ENCODE results near the gene IL10. TPM values are rescaled to one million over a fixed set of nuclear protein-coding genes. Genes with fewer than 3 reads are reported as not detected.
"Not testable (repeated sequence)": the region's sequence is repeated elsewhere in the genome, so short reads cannot be mapped to it uniquely, and the experiment has no call there.

Gene IL10
- total RNA-seq, 1 donor from 2014 or later: 2.7 TPM

- Histone ChIP-seq H3K27me3 (no peaks in the 10 kb centered on the region), H3K27ac (no peak overlapping the region), H3K9me3 (no peaks in the 10 kb centered on the region), H3K4me1 (no peaks in the 10 kb centered on the region), H3K36me3 (no peaks in the 10 kb centered on the region), H3K4me3 (no peak overlapping the region)
- no peak for DNase-seq (ENCODE audit: extremely low spot score in 2 of 2)
- TF ChIP-seq, protein P1, sequence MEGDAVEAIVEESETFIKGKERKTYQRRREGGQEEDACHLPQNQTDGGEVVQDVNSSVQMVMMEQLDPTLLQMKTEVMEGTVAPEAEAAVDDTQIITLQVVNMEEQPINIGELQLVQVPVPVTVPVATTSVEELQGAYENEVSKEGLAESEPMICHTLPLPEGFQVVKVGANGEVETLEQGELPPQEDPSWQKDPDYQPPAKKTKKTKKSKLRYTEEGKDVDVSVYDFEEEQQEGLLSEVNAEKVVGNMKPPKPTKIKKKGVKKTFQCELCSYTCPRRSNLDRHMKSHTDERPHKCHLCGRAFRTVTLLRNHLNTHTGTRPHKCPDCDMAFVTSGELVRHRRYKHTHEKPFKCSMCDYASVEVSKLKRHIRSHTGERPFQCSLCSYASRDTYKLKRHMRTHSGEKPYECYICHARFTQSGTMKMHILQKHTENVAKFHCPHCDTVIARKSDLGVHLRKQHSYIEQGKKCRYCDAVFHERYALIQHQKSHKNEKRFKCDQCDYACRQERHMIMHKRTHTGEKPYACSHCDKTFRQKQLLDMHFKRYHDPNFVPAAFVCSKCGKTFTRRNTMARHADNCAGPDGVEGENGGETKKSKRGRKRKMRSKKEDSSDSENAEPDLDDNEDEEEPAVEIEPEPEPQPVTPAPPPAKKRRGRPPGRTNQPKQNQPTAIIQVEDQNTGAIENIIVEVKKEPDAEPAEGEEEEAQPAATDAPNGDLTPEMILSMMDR (IDR thresholded peaks at IDR 0.05): no peak
- TF ChIP-seq POLR2A (IDR thresholded peaks at IDR 0.05) (no peak), POLR2AphosphoS5 (IDR thresholded peaks at IDR 0.05; ENCODE audit: insufficient read depth in 1 of 2, low read depth in 1 of 2) (no peak)
- intact Hi-C loops (cut with DNase I): no loop called here
Observed at GRCh38 chr1:206768472-206769303, 3.6 kb downstream of the IL10 start.

GRCh38 chr1:206766251-206766856 is 5.9 kb downstream of the IL10 start:
- peak in 1 of 2 donors; percentile 30 for TF ChIP-seq POLR2AphosphoS5 (IDR thresholded peaks at IDR 0.05; ENCODE audit: insufficient read depth in 1 of 2, low read depth in 1 of 2)
- TF ChIP-seq POLR2A (IDR thresholded peaks at IDR 0.05): no peak
- DNase-seq (ENCODE audit: extremely low spot score in 2 of 2): no peak
- Histone ChIP-seq H3K27me3 (no peaks in the 10 kb centered on the region), H3K9me3 (no peaks in the 10 kb centered on the region), H3K27ac (no peak overlapping the region), H3K4me1 (no peaks in the 10 kb centered on the region), H3K4me3 (no peak overlapping the region), H3K36me3 (no peaks in the 10 kb centered on the region)
- intact Hi-C loops (cut with DNase I): no loop called here

GRCh38 chr1:206765771-206766170 is 6.5 kb downstream of the IL10 start:
- H3K4me3 ChIP-seq; DNase-seq (ENCODE audit: extremely low spot score in 2 of 2); H3K27me3 ChIP-seq; intact Hi-C loops (cut with DNase I); H3K36me3 ChIP-seq; H3K9me3 ChIP-seq; H3K4me1 ChIP-seq; H3K27ac ChIP-seq: not testable (repeated sequence)

GRCh38 chr1:206762741-206763364 is 9.4 kb downstream of the IL10 start:
- H3K27me3 ChIP-seq; H3K4me1 ChIP-seq; H3K9me3 ChIP-seq; H3K27ac ChIP-seq; intact Hi-C loops (cut with DNase I); DNase-seq (ENCODE audit: extremely low spot score in 2 of 2); H3K4me3 ChIP-seq; H3K36me3 ChIP-seq: not testable (repeated sequence)

GRCh38 chr1:206761159-206761768 is 11.0 kb downstream of the IL10 start:
- no peak for DNase-seq (ENCODE audit: extremely low spot score in 2 of 2)
- intact Hi-C loops (cut with DNase I): no loop called here
- Histone ChIP-seq H3K4me1 (no peaks in the 10 kb centered on the region), H3K27me3 (no peaks in the 10 kb centered on the region), H3K27ac (no peak overlapping the region), H3K4me3 (no peak overlapping the region), H3K9me3 (no peaks in the 10 kb centered on the region), H3K36me3 (no peaks in the 10 kb centered on the region)
- TF ChIP-seq, protein P1 (IDR thresholded peaks at IDR 0.05): no peak
- TF ChIP-seq POLR2AphosphoS5 (IDR thresholded peaks at IDR 0.05; ENCODE audit: insufficient read depth in 1 of 2, low read depth in 1 of 2) (no peak), POLR2A (IDR thresholded peaks at IDR 0.05) (no peak)

DNA sequence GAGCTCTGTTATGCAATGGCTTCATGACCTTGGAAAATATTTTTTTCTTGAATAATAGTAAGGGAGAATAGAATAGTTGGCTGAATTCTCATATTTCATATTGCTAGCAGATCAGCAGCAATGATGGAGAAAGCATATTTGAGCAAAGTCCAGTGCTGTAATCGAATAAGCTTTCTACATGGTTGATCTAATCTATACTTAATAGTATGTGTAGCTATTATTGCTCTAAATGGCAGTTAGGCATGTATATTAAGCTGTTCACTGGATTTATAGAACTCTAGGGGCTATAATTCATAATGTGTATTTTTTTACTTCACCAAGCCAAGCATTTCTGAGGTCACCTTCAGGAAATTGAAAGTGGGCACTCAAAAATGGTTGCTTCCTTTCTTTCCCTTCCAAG is 11.7 kb downstream of the IL10 start:
- TF ChIP-seq POLR2AphosphoS5 (IDR thresholded peaks at IDR 0.05; ENCODE audit: insufficient read depth in 1 of 2, low read depth in 1 of 2) (no peak), POLR2A (IDR thresholded peaks at IDR 0.05) (no peak)
- TF ChIP-seq, protein P1 (IDR thresholded peaks at IDR 0.05): no peak
- DNase-seq (ENCODE audit: extremely low spot score in 2 of 2): no peak
- Histone ChIP-seq H3K9me3 (no peaks in the 10 kb centered on the region), H3K27me3 (no peaks in the 10 kb centered on the region), H3K27ac (no peak overlapping the region), H3K36me3 (no peaks in the 10 kb centered on the region), H3K4me3 (no peak overlapping the region), H3K4me1 (no peaks in the 10 kb centered on the region)
- intact Hi-C loops (cut with DNase I): no loop called here

Data from vagina (tissue), 2 donors.